Esophagus squamous epithelium (tissue), 5 donors: Measurements from ENCODE around the gene MCOLN1. TPM values are rescaled to one million over a fixed set of nuclear protein-coding genes. Genes with fewer than 3 reads are reported as not detected.

Experiments
- DNase-seq: peaks from one replicate; lab custom pipeline; 2025; lab: John Stamatoyannopoulos, UW
- H3K27ac ChIP-seq, 4 donors: fragments of 200-600 bp; sonication (generic); one replicate each; pipeline ENCODE4 v1.5.1; 2016 to 2019; ENCODE audit warnings: mild to moderate bottlenecking in 1 of 4
- H3K27me3 ChIP-seq, 4 donors: fragments of 200-600 bp; sonication (generic); 1 replicate in 3 of 4; 2 replicates in 1 of 4; pipeline versions ENCODE4 v1.5.1 to v1.6.0; 2017 to 2021; ENCODE audit warnings: antibody characterized with exemption in 1 of 4
- H3K36me3 ChIP-seq, 3 donors: fragments of 200-600 bp; sonication (generic); one replicate each; pipeline ENCODE4 v1.5.1; 2016 to 2019
- H3K4me1 ChIP-seq, 3 donors: fragments of 200-600 bp; sonication (generic); one replicate each; pipeline ENCODE4 v1.5.1; 2017 to 2019
- H3K4me3 ChIP-seq, 4 donors: fragments of 200-600 bp; sonication (generic); 1 replicate in 3 of 4; 2 replicates in 1 of 4; pipeline ENCODE4 v1.5.1; 2016 to 2019; ENCODE audit warnings: mild to moderate bottlenecking in 2 of 4, moderate library complexity in 1 of 4
- H3K9me3 ChIP-seq, 3 donors: fragments of 200-600 bp; sonication (generic); one replicate each; pipeline ENCODE4 v1.5.1; 2016 to 2019
- POLR2A ChIP-seq, 4 donors: fragments of 450-650 bp; IDR thresholded peaks; one replicate each; pipeline ENCODE4 v1.6.1; 2017; ENCODE audit warnings: antibody characterized with exemption in 4 of 4, mild to moderate bottlenecking in 4 of 4, moderate library complexity in 3 of 4
- WGBS, 2 donors: methylation state at CpG; one replicate each; pipeline ENCODE4 v1.1.5; 2018; 5-methylcytosine and 5-hydroxymethylcytosine counted together
- intact Hi-C: fragments of 100-400 bp; cut with DNase I; formaldehyde crosslinking; loops from one replicate; pipeline ENCODE4 v1.15.0; 2022
- total RNA-seq, 4 donors: library from RNA; depleted of rRNA; stranded (reverse); fragments of >200 nt; gene quantifications; one replicate each; pipeline ENCODE4 v1.1.0, GENCODE V29; 2016
- TF ChIP-seq, protein P1 (sequence below), 6 experiments: fragments of 450-650 bp in 4 of 6; fragments of 200-600 bp in 2 of 6; sonication (generic) in 2 of 6; IDR thresholded peaks; one replicate each; pipeline ENCODE4 v1.5.1; 2016 to 2019; ENCODE audit warnings: antibody characterized with exemption in 6 of 6, mild to moderate bottlenecking in 4 of 6, moderate library complexity in 4 of 6
- donor health status: DM: yes; HTN: yes; CAD: no.

The MCOLN1 gene
- total RNA-seq, 4 donors from 2014 or later = 5.7 to 13.9 (median 7.8) TPM

GRCh38 chr19:7478173-7478842, 44.1 kb upstream of the MCOLN1 start:
- Histone ChIP-seq H3K36me3 (peaks cover 0 to under 1% (median 0%) of the 10 kb centered on the region in 3 donors), H3K4me1 (peaks cover 6 to 18% (median 6%) of the 10 kb centered on the region in 3 donors), H3K27ac (no peak overlapping the region), H3K27me3 (no peaks in the 10 kb centered on the region), H3K9me3 (no peaks in the 10 kb centered on the region), H3K4me3 (no peak overlapping the region)
- WGBS, 2 donors = 40 to 44% methylated on average over 1 to 8 of the region's 26 CpGs
- intact Hi-C loops = no loop called here
- DNase-seq = no peak
- no peak for TF ChIP-seq POLR2A (IDR thresholded peaks at IDR 0.05)
- TF ChIP-seq, protein P1, sequence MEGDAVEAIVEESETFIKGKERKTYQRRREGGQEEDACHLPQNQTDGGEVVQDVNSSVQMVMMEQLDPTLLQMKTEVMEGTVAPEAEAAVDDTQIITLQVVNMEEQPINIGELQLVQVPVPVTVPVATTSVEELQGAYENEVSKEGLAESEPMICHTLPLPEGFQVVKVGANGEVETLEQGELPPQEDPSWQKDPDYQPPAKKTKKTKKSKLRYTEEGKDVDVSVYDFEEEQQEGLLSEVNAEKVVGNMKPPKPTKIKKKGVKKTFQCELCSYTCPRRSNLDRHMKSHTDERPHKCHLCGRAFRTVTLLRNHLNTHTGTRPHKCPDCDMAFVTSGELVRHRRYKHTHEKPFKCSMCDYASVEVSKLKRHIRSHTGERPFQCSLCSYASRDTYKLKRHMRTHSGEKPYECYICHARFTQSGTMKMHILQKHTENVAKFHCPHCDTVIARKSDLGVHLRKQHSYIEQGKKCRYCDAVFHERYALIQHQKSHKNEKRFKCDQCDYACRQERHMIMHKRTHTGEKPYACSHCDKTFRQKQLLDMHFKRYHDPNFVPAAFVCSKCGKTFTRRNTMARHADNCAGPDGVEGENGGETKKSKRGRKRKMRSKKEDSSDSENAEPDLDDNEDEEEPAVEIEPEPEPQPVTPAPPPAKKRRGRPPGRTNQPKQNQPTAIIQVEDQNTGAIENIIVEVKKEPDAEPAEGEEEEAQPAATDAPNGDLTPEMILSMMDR (IDR thresholded peaks at IDR 0.05) = no peak

DNA sequence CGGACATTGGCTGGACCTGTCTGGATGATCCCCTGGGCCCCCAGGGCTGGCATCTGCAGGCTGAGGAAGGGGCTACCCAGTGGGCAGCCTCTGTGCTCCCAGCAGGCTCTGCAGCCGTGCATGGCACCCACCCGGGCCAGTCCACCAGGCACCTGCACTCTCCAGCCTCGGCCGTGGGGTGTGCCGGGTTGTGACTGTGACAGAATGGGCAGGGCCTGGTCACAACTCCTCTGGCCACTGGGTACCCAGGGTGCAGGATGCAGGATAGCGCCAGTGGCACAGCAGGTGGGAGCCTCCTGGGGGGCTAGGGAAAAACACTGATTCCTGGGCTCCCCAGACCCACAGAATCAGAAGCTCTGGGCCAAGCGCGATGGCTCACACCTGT, 43.6 kb upstream of the MCOLN1 start:
- TF ChIP-seq, protein P1 (IDR thresholded peaks at IDR 0.05) = no peak
- TF ChIP-seq POLR2A (IDR thresholded peaks at IDR 0.05) = no peak
- no peak for DNase-seq
- Histone ChIP-seq H3K27ac (no peak overlapping the region), H3K4me1 (peaks cover 6 to 19% (median 7%) of the 10 kb centered on the region in 3 donors), H3K9me3 (no peaks in the 10 kb centered on the region), H3K4me3 (no peak overlapping the region), H3K27me3 (no peaks in the 10 kb centered on the region), H3K36me3 (no peaks in the 10 kb centered on the region)
- WGBS, 2 donors = 82% methylated on average over 2 of the region's 9 CpGs; no CpG with 5 or more reads in 1 of the 2 donors
- intact Hi-C loops = no loop called here

DNA sequence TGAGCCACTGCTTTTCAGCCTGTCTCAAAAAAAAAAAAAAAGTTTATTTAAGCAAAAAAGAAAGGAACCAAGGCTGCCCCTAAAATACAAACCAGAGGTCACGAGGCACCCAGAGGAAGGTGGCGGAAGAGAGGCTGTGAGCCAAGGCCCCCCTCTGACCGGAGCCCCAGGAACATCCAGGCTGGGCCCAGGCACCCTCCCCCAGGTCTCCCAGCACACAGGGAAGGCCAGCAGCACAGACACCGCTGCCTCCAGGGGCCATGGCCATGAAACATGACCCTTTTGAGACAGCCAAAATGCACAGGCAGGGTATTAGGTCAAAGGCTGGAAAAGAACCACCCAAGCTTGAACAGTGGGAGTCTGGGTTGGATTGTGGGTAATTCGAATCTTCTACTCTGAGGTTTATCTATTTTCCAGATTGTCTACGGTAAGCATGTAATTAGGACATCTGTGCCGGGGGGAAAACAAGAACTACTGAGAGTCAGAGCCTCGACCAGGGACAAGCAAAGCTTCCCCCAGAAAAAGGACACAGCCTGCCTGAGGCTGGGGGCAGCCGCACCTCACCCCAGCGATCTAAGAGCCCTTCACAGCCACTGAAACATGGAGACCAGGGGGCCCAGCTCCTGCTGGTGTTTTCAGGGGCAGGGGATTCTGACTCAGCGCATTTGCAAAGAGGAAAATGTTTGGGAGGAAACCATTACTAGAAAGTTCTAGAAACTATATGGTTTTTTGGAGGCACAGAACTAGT, 42.0 kb upstream of the MCOLN1 start:
- no peaks in the 10 kb centered on the region for H3K9me3 ChIP-seq
- H3K27ac ChIP-seq = peak overlapping the region in 2 of 4 donors; percentile 15 to 51

GRCh38 chr19:7480970-7481255, 41.5 kb upstream of the MCOLN1 start:
- intact Hi-C loops = no loop called here
- H3K9me3 ChIP-seq = no peaks in the 10 kb centered on the region
- no peak for TF ChIP-seq POLR2A (IDR thresholded peaks at IDR 0.05)
- TF ChIP-seq, protein P1 (IDR thresholded peaks at IDR 0.05) = no peak
- H3K4me3 ChIP-seq = no peak overlapping the region
- no peaks in the 10 kb centered on the region for H3K27me3 ChIP-seq
- DNase-seq = no peak
- H3K27ac ChIP-seq = no peak overlapping the region
- peaks cover 6 to 19% (median 7%) of the 10 kb centered on the region in 3 donors for H3K4me1 ChIP-seq
- H3K36me3 ChIP-seq = peaks cover 0 to 5% (median 0%) of the 10 kb centered on the region in 3 donors
- 75 to 79% methylated on average over 6 to 7 of the region's 7 CpGs for WGBS, 2 donors

More for the DNA sequence above, 42.0 kb upstream of the MCOLN1 start:
- peaks cover 6 to 19% (median 7%) of the 10 kb centered on the region in 3 donors for H3K4me1 ChIP-seq
- intact Hi-C loops = no loop called here
- peaks cover 0 to 5% (median 0%) of the 10 kb centered on the region in 3 donors for H3K36me3 ChIP-seq
- WGBS, 2 donors = 73 to 76% methylated on average over 9 to 11 of the region's 11 CpGs
- TF ChIP-seq POLR2A (IDR thresholded peaks at IDR 0.05) = no peak
- TF ChIP-seq, protein P1 (IDR thresholded peaks at IDR 0.05) = no peak
- H3K4me3 ChIP-seq = no peak overlapping the region
- H3K27me3 ChIP-seq = no peaks in the 10 kb centered on the region
- no peak for DNase-seq
